ENCODE measurements around the gene NDUFS6.

The NDUFS6 gene

GRCh38 chr5:1844708-1845436, 43.7 kb downstream of the NDUFS6 start:
- no peak for TF ChIP-seq CTCF (conservative IDR thresholded peaks at IDR 0.05; ENCODE audit: low read depth, low read length)
- no peak for DNase-seq (ENCODE audit: low read depth)
- H3K4me3 ChIP-seq (ENCODE audit: low read length): no peak overlapping the region

- DNase-seq (ENCODE audit: low read depth): no peak
- TF ChIP-seq CTCF (conservative IDR thresholded peaks at IDR 0.05; ENCODE audit: low read depth, low read length): no peak
- H3K4me3 ChIP-seq (ENCODE audit: low read length): no peak overlapping the region
Observed at GRCh38 chr5:1845696-1846095, 44.5 kb downstream of the NDUFS6 start.

GRCh38 chr5:1846583-1846982, 45.4 kb downstream of the NDUFS6 start:
- H3K4me3 ChIP-seq (ENCODE audit: low read length): no peak overlapping the region
- no peak for TF ChIP-seq CTCF (conservative IDR thresholded peaks at IDR 0.05; ENCODE audit: low read depth, low read length)
- DNase-seq (ENCODE audit: low read depth): no peak

GRCh38 chr5:1847056-1847455, 45.8 kb downstream of the NDUFS6 start:
- no peak overlapping the region for H3K4me3 ChIP-seq (ENCODE audit: low read length)
- TF ChIP-seq CTCF (conservative IDR thresholded peaks at IDR 0.05; ENCODE audit: low read depth, low read length): no peak
- DNase-seq (ENCODE audit: low read depth): no peak

- no peak overlapping the region for H3K4me3 ChIP-seq (ENCODE audit: low read length)
- no peak for TF ChIP-seq CTCF (conservative IDR thresholded peaks at IDR 0.05; ENCODE audit: low read depth, low read length)
- no peak for DNase-seq (ENCODE audit: low read depth)
Observed at GRCh38 chr5:1847611-1848010, 46.4 kb downstream of the NDUFS6 start.

GRCh38 chr5:1850324-1851154, 49.3 kb downstream of the NDUFS6 start:
- H3K4me3 ChIP-seq (ENCODE audit: low read length): no peak overlapping the region
- DNase-seq (ENCODE audit: low read depth): no peak
- TF ChIP-seq CTCF (conservative IDR thresholded peaks at IDR 0.05; ENCODE audit: low read depth, low read length): no peak

Measured in retinal pigment epithelial cell (primary cell).